Nephron (organoid): ENCODE results near the gene SLC36A3.

ENCODE experiments used
- H3K27ac Mint-ChIP-seq, 3 experiments: 2 replicates each; pipeline ENCODE4 v1.8.0; 2020; ENCODE audit warnings: mixed read lengths in 3 of 3, mild to moderate bottlenecking in 2 of 3, moderate library complexity in 1 of 3
- H3K27me3 Mint-ChIP-seq: 2 replicates; pipeline ENCODE4 v1.8.0; 2021; ENCODE audit warnings: low read depth, mild to moderate bottlenecking, moderate library complexity, mixed read lengths
- H3K36me3 Mint-ChIP-seq: 2 replicates; pipeline ENCODE4 v1.8.0; 2020; ENCODE audit warnings: low read depth, mixed read lengths
- H3K4me1 Mint-ChIP-seq: 2 replicates; pipeline ENCODE4 v1.8.0; 2020; ENCODE audit warnings: mixed read lengths
- H3K4me3 Mint-ChIP-seq, 3 experiments: 2 replicates each; pipeline ENCODE4 v1.8.0; 2020; ENCODE audit warnings: mild to moderate bottlenecking in 3 of 3, mixed read lengths in 3 of 3, moderate library complexity in 2 of 3
- H3K9me3 Mint-ChIP-seq: 2 replicates; pipeline ENCODE4 v1.8.0; 2020; ENCODE audit warnings: mixed read lengths
- CTCF ChIP-seq, 3 experiments: fragments of 200-600 bp; sonication (generic); IDR thresholded peaks; one replicate each; pipeline ENCODE4 v1.5.0; 2021; ENCODE audit warnings: antibody characterized with exemption in 3 of 3; ENCODE audit not compliant: unreplicated experiment in 3 of 3

The SLC36A3 gene

GRCh38 chr5:151271336-151271735 lies 32.2 kb downstream of the SLC36A3 start:
- TF ChIP-seq CTCF (IDR thresholded peaks at IDR 0.05; ENCODE audit: unreplicated experiment in 3 of 3), result no peak
- H3K4me1 Mint-ChIP-seq, result no peaks in the 10 kb centered on the region
- no peaks in the 10 kb centered on the region for H3K27me3 Mint-ChIP-seq
- H3K27ac Mint-ChIP-seq, result no peak overlapping the region
- H3K9me3 Mint-ChIP-seq, result no peaks in the 10 kb centered on the region
- H3K4me3 Mint-ChIP-seq, result no peak overlapping the region
- H3K36me3 Mint-ChIP-seq, result peaks cover 15% of the 10 kb centered on the region

GRCh38 chr5:151270599-151270998 lies 33.0 kb downstream of the SLC36A3 start:
- no peaks in the 10 kb centered on the region for H3K4me1 Mint-ChIP-seq
- no peak for TF ChIP-seq CTCF (IDR thresholded peaks at IDR 0.05; ENCODE audit: unreplicated experiment in 3 of 3)
- no peak overlapping the region for H3K27ac Mint-ChIP-seq
- no peaks in the 10 kb centered on the region for H3K27me3 Mint-ChIP-seq
- H3K36me3 Mint-ChIP-seq, result peaks cover 15% of the 10 kb centered on the region
- no peak overlapping the region for H3K4me3 Mint-ChIP-seq
- H3K9me3 Mint-ChIP-seq, result no peaks in the 10 kb centered on the region

- Mint-ChIP-seq H3K4me1 (no peaks in the 10 kb centered on the region), H3K36me3 (peaks cover 29% of the 10 kb centered on the region), H3K9me3 (no peaks in the 10 kb centered on the region), H3K27ac (no peak overlapping the region), H3K4me3 (no peak overlapping the region), H3K27me3 (no peaks in the 10 kb centered on the region)
- TF ChIP-seq CTCF (IDR thresholded peaks at IDR 0.05; ENCODE audit: unreplicated experiment in 3 of 3), result no peak
Measured at GRCh38 chr5:151267491-151268260, 35.9 kb downstream of the SLC36A3 start.

GRCh38 chr5:151264113-151264512 lies 39.5 kb downstream of the SLC36A3 start:
- H3K4me1 Mint-ChIP-seq, result no peaks in the 10 kb centered on the region
- peaks cover 31% of the 10 kb centered on the region for H3K36me3 Mint-ChIP-seq
- no peak overlapping the region for H3K4me3 Mint-ChIP-seq
- no peak overlapping the region for H3K27ac Mint-ChIP-seq
- no peaks in the 10 kb centered on the region for H3K27me3 Mint-ChIP-seq
- TF ChIP-seq CTCF (IDR thresholded peaks at IDR 0.05; ENCODE audit: unreplicated experiment in 3 of 3), result no peak
- no peaks in the 10 kb centered on the region for H3K9me3 Mint-ChIP-seq

- H3K9me3 Mint-ChIP-seq, result no peaks in the 10 kb centered on the region
- H3K4me1 Mint-ChIP-seq, result no peaks in the 10 kb centered on the region
- peaks cover 26% of the 10 kb centered on the region for H3K36me3 Mint-ChIP-seq
- TF ChIP-seq CTCF (IDR thresholded peaks at IDR 0.05; ENCODE audit: unreplicated experiment in 3 of 3), result no peak
- no peaks in the 10 kb centered on the region for H3K27me3 Mint-ChIP-seq
- H3K4me3 Mint-ChIP-seq, result no peak overlapping the region
- no peak overlapping the region for H3K27ac Mint-ChIP-seq
Measured at GRCh38 chr5:151262532-151262931, 41.0 kb downstream of the SLC36A3 start.

- Mint-ChIP-seq H3K36me3 (peaks cover 14% of the 10 kb centered on the region), H3K4me1 (no peaks in the 10 kb centered on the region), H3K27ac (no peak overlapping the region), H3K4me3 (no peak overlapping the region), H3K9me3 (no peaks in the 10 kb centered on the region), H3K27me3 (no peaks in the 10 kb centered on the region)
- TF ChIP-seq CTCF (IDR thresholded peaks at IDR 0.05; ENCODE audit: unreplicated experiment in 3 of 3), result no peak
Measured at GRCh38 chr5:151259931-151260330, 43.6 kb downstream of the SLC36A3 start.
